Measurements from ENCODE around the gene CBL.

Gene CBL

GRCh38 chr11:119316016-119316728 is 110.0 kb downstream of the CBL start:
- no peak for DNase-seq
- Histone ChIP-seq H3K4me3 (ENCODE audit: low read depth in 1 of 2, low read length in 2 of 2) (peak overlapping the region; percentile 37 to 65; a peak in 3 of 4 replicates), H4K20me1 (ENCODE audit: insufficient read depth, low read length) (peaks cover 19% of the 10 kb centered on the region), H3K36me3 (ENCODE audit: insufficient read depth, low read length) (no peaks in the 10 kb centered on the region), H3K4me2 (ENCODE audit: insufficient read depth, low read length) (peak overlapping the region; percentile 97), H2AFZ (ENCODE audit: low read depth, low read length) (peak overlapping the region; percentile 70; the same call in 1 of the 2 replicates), H3K9me3 (ENCODE audit: insufficient read depth, low read length, severe bottlenecking) (no peaks in the 10 kb centered on the region), H3K27ac (ENCODE audit: low read length) (no peak overlapping the region), H3K27me3 (ENCODE audit: insufficient read depth, low read length, poor library complexity) (peaks cover 51% of the 10 kb centered on the region), H3K4me1 (ENCODE audit: insufficient read depth, low read length) (peaks cover 35% of the 10 kb centered on the region), H3K9ac (ENCODE audit: low read depth, low read length) (peak overlapping the region; percentile 64), H3K79me2 (ENCODE audit: insufficient read depth, low read length) (no peaks in the 10 kb centered on the region)
- ATAC-seq (ENCODE audit: insufficient read depth, low read depth), result no peak
- TF ChIP-seq, protein P1, sequence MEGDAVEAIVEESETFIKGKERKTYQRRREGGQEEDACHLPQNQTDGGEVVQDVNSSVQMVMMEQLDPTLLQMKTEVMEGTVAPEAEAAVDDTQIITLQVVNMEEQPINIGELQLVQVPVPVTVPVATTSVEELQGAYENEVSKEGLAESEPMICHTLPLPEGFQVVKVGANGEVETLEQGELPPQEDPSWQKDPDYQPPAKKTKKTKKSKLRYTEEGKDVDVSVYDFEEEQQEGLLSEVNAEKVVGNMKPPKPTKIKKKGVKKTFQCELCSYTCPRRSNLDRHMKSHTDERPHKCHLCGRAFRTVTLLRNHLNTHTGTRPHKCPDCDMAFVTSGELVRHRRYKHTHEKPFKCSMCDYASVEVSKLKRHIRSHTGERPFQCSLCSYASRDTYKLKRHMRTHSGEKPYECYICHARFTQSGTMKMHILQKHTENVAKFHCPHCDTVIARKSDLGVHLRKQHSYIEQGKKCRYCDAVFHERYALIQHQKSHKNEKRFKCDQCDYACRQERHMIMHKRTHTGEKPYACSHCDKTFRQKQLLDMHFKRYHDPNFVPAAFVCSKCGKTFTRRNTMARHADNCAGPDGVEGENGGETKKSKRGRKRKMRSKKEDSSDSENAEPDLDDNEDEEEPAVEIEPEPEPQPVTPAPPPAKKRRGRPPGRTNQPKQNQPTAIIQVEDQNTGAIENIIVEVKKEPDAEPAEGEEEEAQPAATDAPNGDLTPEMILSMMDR (IDR thresholded peaks at IDR 0.05; ENCODE audit: borderline replicate concordance, extremely low read depth, low read length, poor library complexity, severe bottlenecking), result no peak
- TF ChIP-seq EZH2 (IDR thresholded peaks at IDR 0.05; ENCODE audit: borderline replicate concordance, low read depth, low read length, severe bottlenecking), result peak; percentile 92

DNA sequence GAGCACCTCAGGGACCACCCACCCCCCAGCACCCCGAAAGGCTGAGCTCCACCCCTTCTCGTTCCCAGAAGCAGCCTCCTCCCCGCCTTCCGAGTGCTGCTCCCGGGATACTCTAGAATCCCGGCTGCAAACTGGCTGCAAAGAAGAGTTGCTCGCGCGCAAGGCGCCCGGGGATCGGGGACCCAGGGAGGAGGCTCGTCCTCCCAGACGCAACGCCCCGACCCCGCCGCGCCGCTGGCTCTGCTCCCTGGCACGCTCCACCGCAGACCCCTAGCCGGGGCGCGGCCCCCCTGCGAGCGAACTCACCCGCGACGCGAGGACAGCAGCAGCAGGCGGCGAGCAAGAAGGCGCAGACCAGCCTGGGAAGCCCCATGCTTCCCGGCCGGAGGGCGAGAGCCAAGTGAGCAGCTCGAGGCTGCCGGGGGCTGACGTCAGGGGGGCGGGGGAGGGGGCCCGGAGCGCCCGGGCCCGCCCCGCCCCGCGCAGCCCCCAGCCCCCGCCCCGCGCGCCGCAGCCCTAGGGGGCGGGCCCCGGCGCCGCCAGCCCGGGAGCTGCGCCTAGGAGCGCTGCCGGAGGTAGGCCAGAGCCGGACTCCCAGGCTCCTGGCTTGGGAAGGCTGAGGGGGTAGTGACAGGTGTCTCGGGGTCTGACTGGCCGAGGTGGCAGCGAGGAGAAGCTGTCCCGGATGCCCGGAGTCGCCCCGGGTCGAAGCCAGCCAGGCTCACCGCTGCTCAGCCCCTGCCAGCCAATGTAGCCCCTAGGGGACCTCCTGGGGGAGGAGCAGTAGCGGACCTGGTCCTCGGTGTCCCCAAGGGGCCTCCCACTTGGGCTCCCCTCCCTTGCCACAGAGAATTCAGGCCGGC is 110.8 kb downstream of the CBL start, which contains the start of gene MCAM:
Gene MCAM, minus strand, starts transcription at position 402 of the 863 bp plus-strand sequence. Its CDS starts 29 bp downstream, at position 373.
- Histone ChIP-seq H3K9me3 (ENCODE audit: insufficient read depth, low read length, severe bottlenecking) (no peaks in the 10 kb centered on the region), H2AFZ (ENCODE audit: low read depth, low read length) (peak within 1 kb of the TSS; percentile 70), H4K20me1 (ENCODE audit: insufficient read depth, low read length) (peaks cover 19% of the 10 kb centered on the region), H3K27me3 (ENCODE audit: insufficient read depth, low read length, poor library complexity) (peaks cover 53% of the 10 kb centered on the region), H3K4me1 (ENCODE audit: insufficient read depth, low read length) (peaks cover 39% of the 10 kb centered on the region), H3K79me2 (ENCODE audit: insufficient read depth, low read length) (no peaks in the 10 kb centered on the region), H3K9ac (ENCODE audit: low read depth, low read length) (peak within 1 kb of the TSS; percentile 64), H3K4me2 (ENCODE audit: insufficient read depth, low read length) (peak within 1 kb of the TSS; percentile 97), H3K27ac (ENCODE audit: low read length) (no peak within 1 kb of the TSS), H3K36me3 (ENCODE audit: insufficient read depth, low read length) (no peaks in the 10 kb centered on the region), H3K4me3 (ENCODE audit: low read depth in 1 of 2, low read length in 2 of 2) (peak within 1 kb of the TSS; percentile 37 to 65; a peak in 3 of 4 replicates)
- peak; percentile 39 for DNase-seq
- ATAC-seq (ENCODE audit: insufficient read depth, low read depth), result peak; percentile 45
- peak; percentile 11 for TF ChIP-seq EZH2 (IDR thresholded peaks at IDR 0.05; ENCODE audit: borderline replicate concordance, low read depth, low read length, severe bottlenecking)
- TF ChIP-seq, protein P1 (IDR thresholded peaks at IDR 0.05; ENCODE audit: borderline replicate concordance, extremely low read depth, low read length, poor library complexity, severe bottlenecking), result no peak

DNA sequence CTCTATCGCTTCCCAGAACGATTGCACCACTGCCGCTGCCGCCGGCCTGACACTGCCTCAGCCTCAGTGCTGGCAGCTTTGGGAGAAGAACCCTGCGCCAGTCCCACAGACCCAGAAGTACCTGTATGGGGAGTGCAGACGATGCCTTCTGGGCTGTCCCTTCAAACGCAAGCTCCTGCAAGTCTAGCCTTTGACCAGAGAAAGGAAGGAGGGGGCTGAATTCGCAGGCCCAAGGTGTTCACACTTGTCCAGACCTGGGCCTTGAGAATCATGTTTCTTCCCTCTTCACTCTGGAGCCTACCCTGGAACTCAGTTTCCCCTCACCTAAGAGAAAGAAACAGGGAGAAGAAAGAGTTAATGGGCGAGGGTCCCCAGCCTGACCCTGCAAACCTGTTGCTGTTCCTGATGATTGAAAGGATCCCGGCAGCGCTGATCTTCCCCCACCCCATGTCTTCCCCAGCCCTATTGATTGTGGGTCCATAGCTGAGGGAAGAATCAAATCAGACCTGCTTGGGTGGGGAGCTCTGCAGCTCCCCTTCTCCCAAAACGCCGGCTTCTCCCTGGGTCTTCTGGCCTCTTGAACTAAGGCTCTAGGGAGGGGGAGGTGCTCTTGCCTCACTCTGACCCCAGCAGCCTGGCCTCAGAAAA is 111.6 kb downstream of the CBL start:
- H3K9me3 ChIP-seq (ENCODE audit: insufficient read depth, low read length, severe bottlenecking), result no peaks in the 10 kb centered on the region
- H3K79me2 ChIP-seq (ENCODE audit: insufficient read depth, low read length), result no peaks in the 10 kb centered on the region
- ATAC-seq (ENCODE audit: insufficient read depth, low read depth) (no peak), DNase-seq (no peak)
- no peak overlapping the region for H3K27ac ChIP-seq (ENCODE audit: low read length)
- peaks cover 53% of the 10 kb centered on the region for H3K27me3 ChIP-seq (ENCODE audit: insufficient read depth, low read length, poor library complexity)
- TF ChIP-seq, protein P1 (IDR thresholded peaks at IDR 0.05; ENCODE audit: borderline replicate concordance, extremely low read depth, low read length, poor library complexity, severe bottlenecking), result no peak
- peak; percentile 56 for TF ChIP-seq EZH2 (IDR thresholded peaks at IDR 0.05; ENCODE audit: borderline replicate concordance, low read depth, low read length, severe bottlenecking)
- peaks cover 39% of the 10 kb centered on the region for H3K4me1 ChIP-seq (ENCODE audit: insufficient read depth, low read length)
- no peak overlapping the region for H2AFZ ChIP-seq (ENCODE audit: low read depth, low read length)
- H3K36me3 ChIP-seq (ENCODE audit: insufficient read depth, low read length), result no peaks in the 10 kb centered on the region
- peaks cover 19% of the 10 kb centered on the region for H4K20me1 ChIP-seq (ENCODE audit: insufficient read depth, low read length)
- H3K4me3 ChIP-seq (ENCODE audit: low read depth in 1 of 2, low read length in 2 of 2), result peak overlapping the region in 1 of 2 experiments; percentile 50; a peak in 1 of 4 replicates
- H3K9ac ChIP-seq (ENCODE audit: low read depth, low read length), result peak overlapping the region; percentile 44; the same call in 1 of the 2 replicates
- H3K4me2 ChIP-seq (ENCODE audit: insufficient read depth, low read length), result peak overlapping the region; percentile 97; the same call in 1 of the 2 replicates
